ENCODE data around the gene CPB2.

Gene CPB2

GRCh38 chr13:46132109-46132508, 27.3 kb upstream of the CPB2 start:
- no peak overlapping the region for H3K4me2 ChIP-seq (ENCODE audit: low read length)
- TF ChIP-seq, protein P1, sequence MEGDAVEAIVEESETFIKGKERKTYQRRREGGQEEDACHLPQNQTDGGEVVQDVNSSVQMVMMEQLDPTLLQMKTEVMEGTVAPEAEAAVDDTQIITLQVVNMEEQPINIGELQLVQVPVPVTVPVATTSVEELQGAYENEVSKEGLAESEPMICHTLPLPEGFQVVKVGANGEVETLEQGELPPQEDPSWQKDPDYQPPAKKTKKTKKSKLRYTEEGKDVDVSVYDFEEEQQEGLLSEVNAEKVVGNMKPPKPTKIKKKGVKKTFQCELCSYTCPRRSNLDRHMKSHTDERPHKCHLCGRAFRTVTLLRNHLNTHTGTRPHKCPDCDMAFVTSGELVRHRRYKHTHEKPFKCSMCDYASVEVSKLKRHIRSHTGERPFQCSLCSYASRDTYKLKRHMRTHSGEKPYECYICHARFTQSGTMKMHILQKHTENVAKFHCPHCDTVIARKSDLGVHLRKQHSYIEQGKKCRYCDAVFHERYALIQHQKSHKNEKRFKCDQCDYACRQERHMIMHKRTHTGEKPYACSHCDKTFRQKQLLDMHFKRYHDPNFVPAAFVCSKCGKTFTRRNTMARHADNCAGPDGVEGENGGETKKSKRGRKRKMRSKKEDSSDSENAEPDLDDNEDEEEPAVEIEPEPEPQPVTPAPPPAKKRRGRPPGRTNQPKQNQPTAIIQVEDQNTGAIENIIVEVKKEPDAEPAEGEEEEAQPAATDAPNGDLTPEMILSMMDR (IDR thresholded peaks at IDR 0.05; ENCODE audit: low read length) = no peak
- no peak for TF ChIP-seq EZH2 (IDR thresholded peaks at IDR 0.05; ENCODE audit: borderline replicate concordance, low read length)
- H3F3A ChIP-seq (ENCODE audit: insufficient read depth, low read length) = no peaks in the 10 kb centered on the region
- no peaks in the 10 kb centered on the region for H4K20me1 ChIP-seq (ENCODE audit: insufficient read depth, low read length)
- no peaks in the 10 kb centered on the region for H3K4me1 ChIP-seq (ENCODE audit: insufficient read depth, low read length, severe bottlenecking)
- H2AFZ ChIP-seq (ENCODE audit: low read length) = no peak overlapping the region
- no peak overlapping the region for H3K27ac ChIP-seq (ENCODE audit: low read depth, low read length, poor library complexity, severe bottlenecking)
- no peaks in the 10 kb centered on the region for H3K27me3 ChIP-seq (ENCODE audit: insufficient read depth, low read length)
- H3K9ac ChIP-seq (ENCODE audit: low read length) = no peak overlapping the region
- H3K9me2 ChIP-seq (ENCODE audit: low read depth, low read length) = no peaks in the 10 kb centered on the region
- peaks cover 99% of the 10 kb centered on the region for H3K36me3 ChIP-seq (ENCODE audit: insufficient read depth, low read length)
- H3K4me3 ChIP-seq (ENCODE audit: low read depth, low read length, poor library complexity, severe bottlenecking) = no peak overlapping the region
- no peaks in the 10 kb centered on the region for H3K79me2 ChIP-seq (ENCODE audit: insufficient read depth, low read length)
- no peaks in the 10 kb centered on the region for H3K9me3 ChIP-seq (ENCODE audit: low read length)

GRCh38 chr13:46131705-46132104, 26.9 kb upstream of the CPB2 start:
- Histone ChIP-seq H3K36me3 (ENCODE audit: insufficient read depth, low read length) (peaks cover 99% of the 10 kb centered on the region), H3K9me2 (ENCODE audit: low read depth, low read length) (no peaks in the 10 kb centered on the region), H2AFZ (ENCODE audit: low read length) (no peak overlapping the region), H3K27ac (ENCODE audit: low read depth, low read length, poor library complexity, severe bottlenecking) (no peak overlapping the region), H3K9me3 (ENCODE audit: low read length) (no peaks in the 10 kb centered on the region), H3K27me3 (ENCODE audit: insufficient read depth, low read length) (no peaks in the 10 kb centered on the region), H3F3A (ENCODE audit: insufficient read depth, low read length) (no peaks in the 10 kb centered on the region), H4K20me1 (ENCODE audit: insufficient read depth, low read length) (no peaks in the 10 kb centered on the region), H3K4me1 (ENCODE audit: insufficient read depth, low read length, severe bottlenecking) (no peaks in the 10 kb centered on the region), H3K79me2 (ENCODE audit: insufficient read depth, low read length) (no peaks in the 10 kb centered on the region), H3K9ac (ENCODE audit: low read length) (no peak overlapping the region), H3K4me2 (ENCODE audit: low read length) (no peak overlapping the region), H3K4me3 (ENCODE audit: low read depth, low read length, poor library complexity, severe bottlenecking) (no peak overlapping the region)
- no peak for TF ChIP-seq EZH2 (IDR thresholded peaks at IDR 0.05; ENCODE audit: borderline replicate concordance, low read length)
- TF ChIP-seq, protein P1 (IDR thresholded peaks at IDR 0.05; ENCODE audit: low read length) = no peak

DNA sequence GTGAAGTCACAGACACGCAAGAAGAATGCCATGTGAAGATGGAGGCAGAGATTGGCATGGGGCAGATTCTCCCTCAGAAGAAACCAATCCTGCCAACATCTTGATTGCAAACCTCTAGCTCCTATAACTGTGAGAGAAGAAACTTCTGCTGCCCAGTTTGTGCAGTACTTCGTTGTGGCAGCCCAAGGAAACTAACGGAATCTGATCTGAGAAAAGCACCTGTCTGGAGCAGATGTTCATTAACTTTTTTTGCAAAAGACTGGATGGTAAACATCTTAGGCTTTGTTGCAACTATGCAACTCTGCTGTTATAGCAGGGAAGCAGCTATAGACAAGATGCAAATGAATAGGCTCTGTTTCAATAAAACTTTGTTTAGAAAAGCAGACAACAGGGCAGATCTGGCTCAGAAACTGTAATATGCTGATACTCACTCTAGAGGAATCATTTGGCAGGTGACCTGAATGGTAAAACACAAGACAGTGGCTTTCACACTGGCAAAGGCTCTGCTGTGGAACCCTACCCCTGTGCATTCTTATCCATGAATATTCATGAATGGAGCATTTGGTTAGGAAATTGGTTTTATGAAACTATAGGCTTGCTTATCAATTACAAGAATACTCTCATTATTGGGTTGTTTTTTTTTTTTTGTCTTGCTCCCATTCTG, 25.3 kb upstream of the CPB2 start:
- Histone ChIP-seq H3K9me2 (ENCODE audit: low read depth, low read length) (no peaks in the 10 kb centered on the region), H3K36me3 (ENCODE audit: insufficient read depth, low read length) (peaks cover 98% of the 10 kb centered on the region), H3K4me2 (ENCODE audit: low read length) (no peak overlapping the region), H3K27ac (ENCODE audit: low read depth, low read length, poor library complexity, severe bottlenecking) (no peak overlapping the region), H3F3A (ENCODE audit: insufficient read depth, low read length) (peaks cover 8% of the 10 kb centered on the region; the same call in 1 of the 2 replicates), H3K27me3 (ENCODE audit: insufficient read depth, low read length) (no peaks in the 10 kb centered on the region), H2AFZ (ENCODE audit: low read length) (no peak overlapping the region), H4K20me1 (ENCODE audit: insufficient read depth, low read length) (no peaks in the 10 kb centered on the region), H3K4me3 (ENCODE audit: low read depth, low read length, poor library complexity, severe bottlenecking) (no peak overlapping the region), H3K4me1 (ENCODE audit: insufficient read depth, low read length, severe bottlenecking) (no peaks in the 10 kb centered on the region), H3K79me2 (ENCODE audit: insufficient read depth, low read length) (no peaks in the 10 kb centered on the region), H3K9ac (ENCODE audit: low read length) (no peak overlapping the region), H3K9me3 (ENCODE audit: low read length) (no peaks in the 10 kb centered on the region)
- TF ChIP-seq, protein P1 (IDR thresholded peaks at IDR 0.05; ENCODE audit: low read length) = no peak
- TF ChIP-seq EZH2 (IDR thresholded peaks at IDR 0.05; ENCODE audit: borderline replicate concordance, low read length) = no peak

Measured in OCI-LY1 (cell line).